ENCODE results near the gene TTC33. TPM values are rescaled to one million over a fixed set of nuclear protein-coding genes. Genes with fewer than 3 reads are reported as not detected.
"Not testable (repeated sequence)": the region's sequence is repeated elsewhere in the genome, so short reads cannot be mapped to it uniquely, and the experiment has no call there.

The TTC33 gene
- total RNA-seq, 2 donors from 2014 or later: 10.6 to 19.8 TPM

DNA sequence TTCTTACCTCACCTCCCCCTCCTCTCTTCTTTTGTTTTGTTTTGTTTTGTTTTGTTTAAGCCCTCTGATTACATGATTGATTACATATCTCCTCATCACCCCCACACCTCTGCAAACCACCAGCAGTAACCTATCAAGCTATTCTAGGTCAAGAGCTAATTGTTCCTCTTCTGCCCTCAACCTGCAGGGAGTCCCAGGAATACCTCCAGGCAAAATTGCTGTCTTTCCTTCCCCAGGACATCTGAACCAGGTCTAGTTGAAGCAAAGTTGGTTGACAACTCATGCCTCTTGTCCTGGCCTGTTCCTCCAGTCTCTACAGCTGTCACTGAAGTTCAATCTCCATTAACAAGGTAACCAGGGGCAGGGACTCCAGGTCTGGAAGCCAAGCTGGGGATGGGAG, 156.1 kb downstream of the TTC33 start:
- no peaks in the 10 kb centered on the region for H3K36me3 ChIP-seq
- TF ChIP-seq, protein P1, sequence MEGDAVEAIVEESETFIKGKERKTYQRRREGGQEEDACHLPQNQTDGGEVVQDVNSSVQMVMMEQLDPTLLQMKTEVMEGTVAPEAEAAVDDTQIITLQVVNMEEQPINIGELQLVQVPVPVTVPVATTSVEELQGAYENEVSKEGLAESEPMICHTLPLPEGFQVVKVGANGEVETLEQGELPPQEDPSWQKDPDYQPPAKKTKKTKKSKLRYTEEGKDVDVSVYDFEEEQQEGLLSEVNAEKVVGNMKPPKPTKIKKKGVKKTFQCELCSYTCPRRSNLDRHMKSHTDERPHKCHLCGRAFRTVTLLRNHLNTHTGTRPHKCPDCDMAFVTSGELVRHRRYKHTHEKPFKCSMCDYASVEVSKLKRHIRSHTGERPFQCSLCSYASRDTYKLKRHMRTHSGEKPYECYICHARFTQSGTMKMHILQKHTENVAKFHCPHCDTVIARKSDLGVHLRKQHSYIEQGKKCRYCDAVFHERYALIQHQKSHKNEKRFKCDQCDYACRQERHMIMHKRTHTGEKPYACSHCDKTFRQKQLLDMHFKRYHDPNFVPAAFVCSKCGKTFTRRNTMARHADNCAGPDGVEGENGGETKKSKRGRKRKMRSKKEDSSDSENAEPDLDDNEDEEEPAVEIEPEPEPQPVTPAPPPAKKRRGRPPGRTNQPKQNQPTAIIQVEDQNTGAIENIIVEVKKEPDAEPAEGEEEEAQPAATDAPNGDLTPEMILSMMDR (IDR thresholded peaks at IDR 0.05): no peak
- no peak for DNase-seq
- H3K9me3 ChIP-seq: no peaks in the 10 kb centered on the region
- H3K9ac ChIP-seq (ENCODE audit: low read depth in 2 of 2, low read length in 2 of 2): no peak overlapping the region
- intact Hi-C loops (cut with DNase I): no loop called here
- H3K27me3 ChIP-seq: no peaks in the 10 kb centered on the region
- no peaks in the 10 kb centered on the region for H3K4me1 ChIP-seq
- no peak overlapping the region for H3K27ac ChIP-seq
- no peak overlapping the region for H3K4me3 ChIP-seq

DNA sequence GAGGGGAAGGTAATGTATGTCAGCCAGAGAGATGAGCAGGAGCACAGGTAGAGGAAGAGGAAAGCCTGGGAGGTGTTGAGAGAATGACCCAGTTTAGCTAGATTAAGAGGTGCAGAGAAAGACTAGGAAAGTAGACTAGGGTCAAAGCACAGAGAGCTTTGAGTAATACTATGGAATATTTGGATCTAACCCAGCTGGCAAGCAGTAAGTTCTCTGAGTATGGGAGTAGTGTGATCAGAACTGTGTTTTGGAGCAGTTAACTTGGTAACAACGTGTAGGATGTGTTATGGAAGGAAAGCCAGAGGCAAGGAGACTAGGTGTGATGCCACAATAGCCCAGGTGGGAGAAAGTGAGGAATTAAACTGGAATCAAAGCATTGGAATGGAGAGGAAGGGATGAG, 160.9 kb downstream of the TTC33 start:
- no peaks in the 10 kb centered on the region for H3K27me3 ChIP-seq
- no peak for DNase-seq
- H3K9me3 ChIP-seq: no peaks in the 10 kb centered on the region
- intact Hi-C loops (cut with DNase I): no loop called here
- H3K9ac ChIP-seq (ENCODE audit: low read depth in 2 of 2, low read length in 2 of 2): no peak overlapping the region
- no peak overlapping the region for H3K27ac ChIP-seq
- TF ChIP-seq, protein P1 (IDR thresholded peaks at IDR 0.05): no peak
- no peaks in the 10 kb centered on the region for H3K36me3 ChIP-seq
- no peaks in the 10 kb centered on the region for H3K4me1 ChIP-seq
- H3K4me3 ChIP-seq: no peak overlapping the region

DNA sequence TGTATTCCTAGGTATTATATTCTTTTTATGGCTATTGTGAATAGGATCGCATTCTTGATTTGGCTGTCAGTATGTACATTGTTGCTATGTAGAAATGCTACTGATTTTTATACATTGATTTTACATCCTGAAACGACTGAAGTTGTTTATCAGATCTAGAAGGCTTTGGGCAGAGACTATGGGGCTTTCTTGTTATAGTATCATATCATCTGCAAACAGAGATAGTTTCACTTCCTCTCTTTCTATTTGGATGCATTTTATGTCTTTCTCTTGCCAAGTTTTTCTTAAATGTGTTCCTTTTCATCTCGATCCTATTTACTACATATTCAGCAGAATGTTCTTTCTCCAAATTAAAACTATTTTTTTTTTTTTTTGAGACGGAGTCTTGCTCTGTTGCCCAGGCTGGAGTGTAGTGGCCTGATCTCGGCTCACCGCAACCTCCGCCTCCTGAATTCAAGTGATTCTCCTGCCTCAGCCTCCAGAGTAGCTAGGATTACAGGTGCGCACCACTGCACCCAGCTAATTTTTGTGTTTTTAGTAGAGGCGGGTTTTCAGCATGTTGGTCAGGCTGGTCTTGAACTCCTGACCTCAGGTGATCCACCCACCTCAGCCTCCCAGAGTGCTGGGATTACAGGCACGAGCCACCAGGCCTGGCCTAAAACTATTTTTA, 163.9 kb downstream of the TTC33 start:
- H3K9ac ChIP-seq (ENCODE audit: low read depth in 2 of 2, low read length in 2 of 2); intact Hi-C loops (cut with DNase I); H3K27me3 ChIP-seq; H3K36me3 ChIP-seq; DNase-seq; H3K4me1 ChIP-seq; H3K27ac ChIP-seq; H3K9me3 ChIP-seq; H3K4me3 ChIP-seq: not testable (repeated sequence)

DNA sequence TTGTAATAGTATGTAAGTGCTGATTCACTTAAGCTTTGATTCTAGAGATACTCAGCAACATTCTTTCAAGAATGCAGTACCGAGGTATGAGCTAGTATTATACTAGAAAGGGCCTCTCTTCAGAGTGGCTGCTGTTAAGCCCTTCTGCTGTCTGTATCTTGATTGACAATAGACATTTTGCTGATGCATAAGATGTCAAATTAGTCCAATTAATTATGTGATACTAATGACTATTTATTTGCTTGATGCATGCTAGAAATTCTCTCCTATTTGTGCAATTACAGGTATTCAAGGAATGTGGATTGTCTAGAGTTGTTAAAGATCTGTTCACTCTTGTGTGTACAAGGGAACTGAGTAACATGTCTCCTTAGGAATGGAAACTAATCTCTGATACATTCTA, 168.4 kb downstream of the TTC33 start:
- no peak for DNase-seq
- intact Hi-C loops (cut with DNase I): no loop called here
- TF ChIP-seq, protein P1 (IDR thresholded peaks at IDR 0.05): no peak
- H3K36me3 ChIP-seq: no peaks in the 10 kb centered on the region
- no peaks in the 10 kb centered on the region for H3K4me1 ChIP-seq
- no peaks in the 10 kb centered on the region for H3K27me3 ChIP-seq
- H3K4me3 ChIP-seq: no peak overlapping the region
- H3K9me3 ChIP-seq: no peaks in the 10 kb centered on the region
- no peak overlapping the region for H3K9ac ChIP-seq (ENCODE audit: low read depth in 2 of 2, low read length in 2 of 2)
- no peak overlapping the region for H3K27ac ChIP-seq

DNA sequence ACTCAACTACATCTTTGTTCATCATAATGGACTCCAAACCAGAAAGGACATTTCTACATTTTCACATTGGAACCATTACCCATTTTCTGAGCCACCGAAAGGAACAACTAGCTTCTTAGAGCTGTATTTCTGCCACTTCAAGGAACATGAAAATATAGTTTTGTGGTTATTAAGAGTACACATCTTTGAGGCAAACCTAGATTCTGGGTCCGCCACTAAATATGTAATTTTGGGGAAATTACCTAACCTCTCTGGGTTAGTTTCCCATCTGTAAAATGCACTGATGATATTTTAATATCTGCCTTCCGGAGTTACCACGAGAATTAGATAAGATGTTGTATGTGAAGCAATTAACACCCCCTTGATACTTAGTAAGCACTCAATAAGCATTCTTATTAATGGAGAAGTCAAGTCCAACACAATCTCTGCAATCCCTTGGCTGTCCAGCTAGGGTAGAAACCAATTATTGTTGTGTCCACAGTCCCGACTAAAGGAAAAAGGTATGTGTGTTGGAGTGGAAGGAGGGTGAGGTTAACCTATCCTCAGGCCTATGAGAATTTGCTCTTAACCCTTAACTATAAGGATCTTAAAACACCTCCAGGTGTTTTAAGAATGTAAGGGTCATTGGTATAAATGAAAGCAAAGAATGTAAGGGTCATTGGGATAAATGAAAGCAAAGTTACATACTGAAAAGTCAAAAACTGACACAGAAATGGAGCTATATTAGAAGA, 170.1 kb downstream of the TTC33 start:
- intact Hi-C loops (cut with DNase I): no loop called here
- Histone ChIP-seq H3K36me3 (no peaks in the 10 kb centered on the region), H3K4me1 (no peaks in the 10 kb centered on the region), H3K4me3 (no peak overlapping the region), H3K9ac (ENCODE audit: low read depth in 2 of 2, low read length in 2 of 2) (no peak overlapping the region), H3K9me3 (no peaks in the 10 kb centered on the region), H3K27ac (no peak overlapping the region), H3K27me3 (no peaks in the 10 kb centered on the region)
- TF ChIP-seq, protein P1 (IDR thresholded peaks at IDR 0.05): no peak
- no peak for DNase-seq

DNA sequence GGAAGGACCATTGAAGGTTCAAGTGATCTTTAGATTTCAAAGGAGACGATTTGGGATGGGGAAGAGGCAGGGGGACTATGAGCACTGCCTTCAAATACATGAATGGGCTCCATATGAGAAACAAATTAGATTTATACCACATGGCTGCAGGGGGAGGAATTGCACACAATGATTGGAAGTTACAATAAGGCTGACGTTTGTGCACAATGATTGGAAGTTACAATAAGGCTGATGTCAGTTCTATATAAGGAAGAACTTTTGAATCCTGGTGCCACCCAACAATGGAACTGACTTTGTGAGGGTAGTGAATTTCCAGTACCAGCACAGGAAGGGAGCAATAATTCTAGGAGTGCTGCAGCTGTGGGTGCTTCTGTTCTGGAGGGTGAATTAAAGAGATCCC, 171.7 kb downstream of the TTC33 start:
- TF ChIP-seq, protein P1 (IDR thresholded peaks at IDR 0.05): no peak
- Histone ChIP-seq H3K36me3 (no peaks in the 10 kb centered on the region), H3K9ac (ENCODE audit: low read depth in 2 of 2, low read length in 2 of 2) (no peak overlapping the region), H3K27me3 (no peaks in the 10 kb centered on the region), H3K4me1 (no peaks in the 10 kb centered on the region), H3K9me3 (no peaks in the 10 kb centered on the region), H3K4me3 (no peak overlapping the region), H3K27ac (no peak overlapping the region)
- no peak for DNase-seq
- intact Hi-C loops (cut with DNase I): no loop called here

All from colonic mucosa (tissue), 4 donors.